HEK293 (cell line): ENCODE measurements around the gene MYOT.

ENCODE experiments used
- CTCF ChIP-seq: fragments of 450-650 bp; formaldehyde crosslinking; IDR thresholded peaks from 2 replicates; pipeline ENCODE4 v1.5.1; 2016; ENCODE audit warnings: missing biosample characterization, missing genetic modification characterization
- ZNF19 ChIP-seq: fragments of 450-650 bp; formaldehyde crosslinking; IDR thresholded peaks from 2 replicates; pipeline ENCODE4; 2016; ENCODE audit warnings: missing biosample characterization, missing genetic modification characterization, low read depth
- ZNF211 ChIP-seq: fragments of 450-650 bp; formaldehyde crosslinking; IDR thresholded peaks from 2 replicates; pipeline ENCODE4 v1.5.1; 2016; ENCODE audit warnings: low read depth, missing biosample characterization, missing genetic modification characterization
- ZNF280C ChIP-seq: fragments of 450-650 bp; formaldehyde crosslinking; IDR thresholded peaks from 2 replicates; pipeline ENCODE4 v1.5.1; 2016; ENCODE audit warnings: missing biosample characterization, missing genetic modification characterization
- ZNF747 ChIP-seq: fragments of 450-650 bp; formaldehyde crosslinking; IDR thresholded peaks from 2 replicates; pipeline ENCODE4 v1.5.1; 2016; ENCODE audit warnings: missing biosample characterization, missing genetic modification characterization

DNA sequence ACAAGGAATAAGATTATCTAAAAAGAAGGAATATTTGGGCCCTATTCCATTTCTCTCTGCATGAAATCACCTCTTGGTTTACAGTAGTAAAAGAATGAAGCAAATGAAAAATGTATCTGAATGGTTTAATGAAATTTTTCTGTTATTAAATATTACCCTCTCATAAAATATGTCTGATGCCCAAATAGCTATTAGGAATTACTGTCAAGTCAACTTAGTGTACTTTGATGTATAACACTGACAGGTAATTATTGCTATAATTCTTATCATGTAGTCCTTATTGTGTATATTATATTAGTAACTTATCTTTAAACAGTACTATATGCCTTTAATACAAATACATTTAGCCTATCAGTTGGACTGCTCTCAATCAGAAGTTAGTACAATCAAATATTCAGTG, 8.4 kb downstream of the MYOT start:
- no peak for TF ChIP-seq ZNF19 (tag by site-specific recombination)
- no peak for TF ChIP-seq CTCF (tag by site-specific recombination)
- TF ChIP-seq ZNF747 (tag by site-specific recombination): no peak
- no peak for TF ChIP-seq ZNF211 (tag by site-specific recombination)
- no peak for TF ChIP-seq ZNF280C
